HCT116 (cell line): ENCODE results near the gene YWHAH. TPM values are rescaled to one million over a fixed set of nuclear protein-coding genes. Genes with fewer than 3 reads are reported as not detected.

Source experiments
- ATAC-seq: fragments of 200-7000 bp; cut with Tn5 transposase; 2 replicates; pipeline ENCODE4 v1.9.1; 2020; ENCODE audit warnings: mild to moderate bottlenecking, moderate library complexity
- BruUV-seq: library from RNA; stranded (reverse); fragments of 400-500 nt; replicated peaks from 2 replicates; lab custom pipeline; 2021; lab: Mats Ljungman, UMichigan
- CTCF ChIA-PET: fragments of 300-600 bp; sonication (Branson Sonifier 250); formaldehyde crosslinking; loops from one replicate; lab custom pipeline; 2021; ENCODE audit warnings: antibody characterized with exemption; lab: Charles Lee
- POLR2A ChIA-PET: fragments of 300-600, 350-600 bp; sonication (Branson Sonifier 250); formaldehyde crosslinking; loops from one replicate; lab custom pipeline; 2021; ENCODE audit warnings: antibody characterized with exemption; lab: Charles Lee
- RAD21 ChIA-PET, 2 experiments: fragments of 300-600 bp; sonication (Branson Sonifier 250); formaldehyde crosslinking; loops; one replicate each; lab custom pipeline; 2023; ENCODE audit warnings: low total read pairs in 2 of 2; ENCODE audit not compliant: uncharacterized antibody in 2 of 2, unreplicated experiment in 2 of 2, low non-redundant PET in 1 of 2; lab: Charles Lee
- DNase-seq: peaks from one replicate; pipeline ENCODE4 v3.0.0-alpha.2; 2010; ENCODE audit warnings: low read depth, low spot score
- H2AFZ ChIP-seq: fragments of 200-600 bp; shearing (Covaris generic), sonication (generic); 2 replicates; pipeline ENCODE4 v1.6.1; 2017; ENCODE audit warnings: low read depth, mixed run types, mixed read lengths, antibody characterized with exemption, low read length; ENCODE audit not compliant: poor library complexity, severe bottlenecking
- H3K27ac ChIP-seq: 2 replicates; pipeline ENCODE4 v1.5.1; 2012; ENCODE audit warnings: low read depth, low read length
- H3K27me3 ChIP-seq: fragments of 200-600 bp; sonication (generic); 2 replicates; pipeline ENCODE4 v1.6.1; 2016; ENCODE audit warnings: mixed run types, low read length, mixed read lengths; ENCODE audit not compliant: insufficient read depth
- H3K36me3 ChIP-seq, 2 experiments: fragments of 200-500 bp in 1 of 2; fragments of 200-600 bp in 1 of 2; sonication (Bioruptor generic) in 1 of 2; sonication (generic) in 1 of 2; 2 replicates each; pipeline versions ENCODE4 v1.5.1 to v1.6.1; 2014 to 2016; ENCODE audit warnings: low read length in 2 of 2, inconsistent platforms in 1 of 2, mixed read lengths in 1 of 2, mixed run types in 1 of 2; ENCODE audit not compliant: insufficient read depth in 2 of 2, control insufficient read depth in 1 of 2
- H3K4me1 ChIP-seq, 2 experiments: fragments of 200-600 bp in 1 of 2; sonication (generic) in 1 of 2; 2 replicates each; pipeline versions ENCODE4 v1.5.1 to v1.6.1; 2012 to 2017; ENCODE audit warnings: low read length in 2 of 2, inconsistent platforms in 1 of 2, mild to moderate bottlenecking in 1 of 2, mixed read lengths in 1 of 2, mixed run types in 1 of 2, moderate library complexity in 1 of 2; ENCODE audit not compliant: insufficient read depth in 2 of 2, control insufficient read depth in 1 of 2
- H3K4me2 ChIP-seq: fragments of 200-600 bp; sonication (generic); 2 replicates; pipeline ENCODE4 v1.6.1; 2017; ENCODE audit warnings: mixed run types, low read length, mixed read lengths
- H3K4me3 ChIP-seq, 2 experiments: fragments of 200-600 bp in 1 of 2; sonication (generic) in 1 of 2; replicated peaks in 1 of 2; 2 replicates each; pipeline ENCODE4 v1.5.1; 2011 to 2016; ENCODE audit warnings: low read length in 2 of 2, control low read depth in 1 of 2, low read depth in 1 of 2, mild to moderate bottlenecking in 1 of 2, mixed read lengths in 1 of 2, mixed run types in 1 of 2
- H3K79me2 ChIP-seq: fragments of 200-600 bp; sonication (generic); 2 replicates; pipeline ENCODE4 v1.6.1; 2017; ENCODE audit warnings: mild to moderate bottlenecking, mixed run types, low read length, moderate library complexity, mixed read lengths; ENCODE audit not compliant: insufficient read depth
- H3K9ac ChIP-seq: fragments of 200-600 bp; sonication (generic); 2 replicates; pipeline ENCODE4 v1.6.1; 2016; ENCODE audit warnings: low read length, mixed read lengths
- H3K9me2 ChIP-seq: fragments of 200-600 bp; sonication (generic), shearing (Covaris generic); 2 replicates; pipeline ENCODE4 v1.6.1; 2017; ENCODE audit warnings: mixed run types, mild to moderate bottlenecking, moderate library complexity; ENCODE audit not compliant: insufficient read depth
- H3K9me3 ChIP-seq, 2 experiments: fragments of 200-500 bp in 1 of 2; fragments of 200-600 bp in 1 of 2; sonication (Bioruptor generic) in 1 of 2; sonication (generic) in 1 of 2; 2 replicates each; pipeline ENCODE4 v1.6.1; 2014 to 2017; ENCODE audit warnings: low read length in 2 of 2, mixed read lengths in 2 of 2, inconsistent platforms in 1 of 2, low read depth in 1 of 2, mild to moderate bottlenecking in 1 of 2, mixed run types in 1 of 2, moderate library complexity in 1 of 2; ENCODE audit not compliant: control insufficient read depth in 1 of 2, insufficient read depth in 1 of 2
- H4K20me1 ChIP-seq: fragments of 200-600 bp; sonication (generic), shearing (Covaris generic); 2 replicates; pipeline ENCODE4 v1.6.1; 2017; ENCODE audit warnings: mixed run types, mild to moderate bottlenecking, moderate library complexity; ENCODE audit not compliant: insufficient read depth
- ATF3 ChIP-seq: IDR thresholded peaks from 2 replicates; pipeline ENCODE4 v1.6.1; 2012
- EGR1 ChIP-seq: IDR thresholded peaks from 2 replicates; pipeline ENCODE4 v1.6.1; 2012; ENCODE audit warnings: low read depth
- EZH2phosphoT487 ChIP-seq: fragments of 200-600 bp; IDR thresholded peaks from 2 replicates; pipeline ENCODE4 v1.6.1; 2018; ENCODE audit warnings: antibody characterized with exemption, borderline replicate concordance
- POLR2AphosphoS5 ChIP-seq: IDR thresholded peaks from 2 replicates; pipeline ENCODE4 v1.6.1; 2011; ENCODE audit warnings: mild to moderate bottlenecking, low read depth, low read length, moderate library complexity
- YY1 ChIP-seq: IDR thresholded peaks from 2 replicates; pipeline ENCODE4 v1.6.1; 2011; ENCODE audit warnings: low read length, low read depth, moderate library complexity, mild to moderate bottlenecking; ENCODE audit not compliant: insufficient replicate concordance; ENCODE audit errors: extremely low read depth
- ZBTB33 ChIP-seq: IDR thresholded peaks from 2 replicates; pipeline ENCODE4 v1.6.1; 2011; ENCODE audit warnings: mild to moderate bottlenecking, low read length, moderate library complexity; ENCODE audit not compliant: insufficient replicate concordance; ENCODE audit errors: extremely low read depth
- intact Hi-C: fragments of 100-400 bp; cut with micrococcal nuclease; formaldehyde crosslinking; loops from 2 replicates; pipeline ENCODE4 v1.10.0; 2022
- total RNA-seq: library from RNA; stranded (reverse); gene quantifications from one replicate; pipeline ENCODE4 v1.2.1, GENCODE V29; 2021; ENCODE audit not compliant: unreplicated experiment
- TF ChIP-seq, protein P1 (sequence below), 3 experiments: fragments of 200-600 bp in 1 of 3; sonication (generic) in 1 of 3; IDR thresholded peaks in 2 of 3; conservative IDR thresholded peaks in 1 of 3; 2 replicates each; pipeline ENCODE4 v1.5.1; 2012 to 2017; ENCODE audit warnings: low read depth in 2 of 3, low read length in 2 of 3, antibody characterized with exemption in 1 of 3, borderline replicate concordance in 1 of 3, control low read depth in 1 of 3, mild to moderate bottlenecking in 1 of 3, mixed read lengths in 1 of 3, mixed run types in 1 of 3, moderate library complexity in 1 of 3; ENCODE audit not compliant: insufficient read depth in 1 of 3

Gene YWHAH
- total RNA-seq, 1 experiment from 2014 or later, result 140 TPM

GRCh38 chr22:31906086-31906485 is 38.2 kb upstream of the YWHAH start:
- Histone ChIP-seq H3K4me2 (no peak overlapping the region), H3K9me3 (no peaks in the 10 kb centered on the region), H3K79me2 (no peaks in the 10 kb centered on the region), H3K4me3 (no peak overlapping the region), H3K9ac (no peak overlapping the region), H2AFZ (no peak overlapping the region), H3K27ac (no peak overlapping the region), H3K36me3 (peaks cover 0 to 2% of the 10 kb centered on the region in 2 experiments; a peak in 2 of 4 replicates), H3K27me3 (no peaks in the 10 kb centered on the region), H3K4me1 (no peaks in the 10 kb centered on the region), H4K20me1 (no peaks in the 10 kb centered on the region), H3K9me2 (no peaks in the 10 kb centered on the region)
- intact Hi-C loops, result no loop called here
- POLR2A ChIA-PET, result no interaction called here
- CTCF ChIA-PET, result no interaction called here
- RAD21 ChIA-PET, result no interaction called here
- TF ChIP-seq ZBTB33 (no peak), ATF3 (no peak), EGR1 (no peak), POLR2AphosphoS5 (no peak), YY1 (no peak), EZH2phosphoT487 (no peak)
- TF ChIP-seq, protein P1, sequence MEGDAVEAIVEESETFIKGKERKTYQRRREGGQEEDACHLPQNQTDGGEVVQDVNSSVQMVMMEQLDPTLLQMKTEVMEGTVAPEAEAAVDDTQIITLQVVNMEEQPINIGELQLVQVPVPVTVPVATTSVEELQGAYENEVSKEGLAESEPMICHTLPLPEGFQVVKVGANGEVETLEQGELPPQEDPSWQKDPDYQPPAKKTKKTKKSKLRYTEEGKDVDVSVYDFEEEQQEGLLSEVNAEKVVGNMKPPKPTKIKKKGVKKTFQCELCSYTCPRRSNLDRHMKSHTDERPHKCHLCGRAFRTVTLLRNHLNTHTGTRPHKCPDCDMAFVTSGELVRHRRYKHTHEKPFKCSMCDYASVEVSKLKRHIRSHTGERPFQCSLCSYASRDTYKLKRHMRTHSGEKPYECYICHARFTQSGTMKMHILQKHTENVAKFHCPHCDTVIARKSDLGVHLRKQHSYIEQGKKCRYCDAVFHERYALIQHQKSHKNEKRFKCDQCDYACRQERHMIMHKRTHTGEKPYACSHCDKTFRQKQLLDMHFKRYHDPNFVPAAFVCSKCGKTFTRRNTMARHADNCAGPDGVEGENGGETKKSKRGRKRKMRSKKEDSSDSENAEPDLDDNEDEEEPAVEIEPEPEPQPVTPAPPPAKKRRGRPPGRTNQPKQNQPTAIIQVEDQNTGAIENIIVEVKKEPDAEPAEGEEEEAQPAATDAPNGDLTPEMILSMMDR (IDR thresholded peaks at IDR 0.05 in 2 of 3, conservative IDR thresholded peaks at IDR 0.05 in 1 of 3; ENCODE audit: borderline replicate concordance in 1 of 3, insufficient read depth in 1 of 3, low read depth in 2 of 3, low read length in 2 of 3), result no peak
- ATAC-seq, result no peak
- no TSS peak for BruUV-seq
- DNase-seq, result no peak
